GM23338 (cell line): ENCODE data around the gene OTUD5. TPM values are rescaled to one million over a fixed set of nuclear protein-coding genes. Genes with fewer than 3 reads are reported as not detected.

Experiments used
- ATAC-seq: fragments of 200-7000 bp; cut with Tn5 transposase; 3 replicates; pipeline ENCODE4 v1.9.1; 2020
- DNase-seq: peaks from one replicate; pipeline ENCODE4 v3.0.0-alpha.2; 2015; ENCODE audit warnings: low spot score
- H2AFZ ChIP-seq: fragments of 200-600 bp; sonication (generic); 2 replicates; pipeline ENCODE4 v1.8.0; 2016; ENCODE audit warnings: antibody characterized with exemption, mild to moderate bottlenecking, moderate library complexity
- H3F3A ChIP-seq: fragments of 200-600 bp; sonication (generic); replicated peaks from 2 replicates; pipeline ENCODE4 v1.8.0; 2017; ENCODE audit warnings: antibody characterized with exemption, mixed run types, low read depth
- H3K27ac ChIP-seq: fragments of 200-600 bp; sonication (generic); 2 replicates; pipeline ENCODE4 v1.6.1; 2016; ENCODE audit warnings: low read depth
- H3K27me3 ChIP-seq: fragments of 200-600 bp; sonication (generic); 2 replicates; pipeline ENCODE4 v1.8.0; 2016; ENCODE audit warnings: mild to moderate bottlenecking, mixed run types, moderate library complexity; ENCODE audit not compliant: insufficient read depth
- H3K36me3 ChIP-seq: fragments of 200-600 bp; sonication (generic); 2 replicates; pipeline ENCODE4 v1.8.0; 2016; ENCODE audit warnings: mild to moderate bottlenecking; ENCODE audit not compliant: insufficient read depth
- H3K4me1 ChIP-seq: fragments of 200-600 bp; sonication (generic); 2 replicates; pipeline ENCODE4 v1.8.0; 2016; ENCODE audit warnings: mild to moderate bottlenecking, moderate library complexity; ENCODE audit not compliant: insufficient read depth
- H3K4me2 ChIP-seq: fragments of 200-600 bp; sonication (generic); 2 replicates; pipeline ENCODE4 v1.7.1; 2017; ENCODE audit warnings: mixed run types
- H3K4me3 ChIP-seq: fragments of 200-600 bp; sonication (generic); 2 replicates; pipeline ENCODE4 v1.6.1; 2016; ENCODE audit warnings: mixed run types
- H3K79me2 ChIP-seq: fragments of 200-600 bp; sonication (generic); replicated peaks from 2 replicates; pipeline ENCODE4 v1.8.0; 2017; ENCODE audit warnings: mild to moderate bottlenecking; ENCODE audit not compliant: insufficient read depth
- H3K9me2 ChIP-seq: fragments of 200-600 bp; sonication (generic); 2 replicates; pipeline ENCODE4 v1.8.0; 2017; ENCODE audit not compliant: insufficient read depth
- H4K20me1 ChIP-seq: fragments of 200-600 bp; sonication (generic); replicated peaks from 2 replicates; pipeline ENCODE4 v1.8.0; 2017; ENCODE audit warnings: mild to moderate bottlenecking; ENCODE audit not compliant: insufficient read depth
- H3K27ac Mint-ChIP-seq: 2 replicates; pipeline ENCODE4 v1.8.0; 2020; ENCODE audit warnings: inconsistent platforms, mild to moderate bottlenecking, moderate library complexity, mixed read lengths
- H3K27me3 Mint-ChIP-seq: 3 replicates; pipeline ENCODE4 v1.8.0; 2022; ENCODE audit warnings: low read depth, mild to moderate bottlenecking, moderate library complexity, mixed read lengths, inconsistent platforms; ENCODE audit not compliant: insufficient read depth, poor library complexity
- H3K36me3 Mint-ChIP-seq: 3 replicates; pipeline ENCODE4 v1.8.0; 2021; ENCODE audit warnings: low read depth, mild to moderate bottlenecking, inconsistent platforms, moderate library complexity, mixed read lengths
- H3K4me1 Mint-ChIP-seq: 3 replicates; pipeline ENCODE4 v1.8.0; 2020; ENCODE audit warnings: mild to moderate bottlenecking, inconsistent platforms, mixed read lengths
- H3K4me3 Mint-ChIP-seq: 3 replicates; pipeline ENCODE4 v1.8.0; 2021; ENCODE audit warnings: moderate library complexity, mild to moderate bottlenecking, inconsistent platforms, mixed read lengths
- H3K9me3 Mint-ChIP-seq: 3 replicates; pipeline ENCODE4 v1.8.0; 2020; ENCODE audit warnings: moderate library complexity, mild to moderate bottlenecking, inconsistent platforms, mixed read lengths
- CREB1 ChIP-seq: fragments of 250-450 bp; sonication (Bioruptor Pico); IDR thresholded peaks from 2 replicates; pipeline ENCODE4 v1.5.0; 2020; ENCODE audit warnings: low read depth, mild to moderate bottlenecking, moderate library complexity
- EZH2phosphoT487 ChIP-seq: fragments of 200-600 bp; sonication (generic); IDR thresholded peaks from one replicate; pipeline ENCODE4 v1.8.1; 2018; ENCODE audit warnings: antibody characterized with exemption; ENCODE audit not compliant: unreplicated experiment
- POLR2AphosphoS5 ChIP-seq: IDR thresholded peaks from 2 replicates; pipeline ENCODE4 v1.6.1; 2016; ENCODE audit warnings: antibody characterized with exemption, low read depth
- REST ChIP-seq: IDR thresholded peaks from one replicate; pipeline ENCODE4 v1.6.1; 2018; ENCODE audit warnings: antibody characterized with exemption; ENCODE audit not compliant: unreplicated experiment
- ZNF331 ChIP-seq: fragments of 250-450 bp; sonication (Bioruptor Pico); IDR thresholded peaks from 2 replicates; pipeline ENCODE4 v1.5.0; 2020; ENCODE audit warnings: low read depth, mild to moderate bottlenecking, moderate library complexity
- ZNF462 ChIP-seq: fragments of 250-450 bp; sonication (Bioruptor Pico); IDR thresholded peaks from 2 replicates; pipeline ENCODE4 v1.5.0; 2020; ENCODE audit warnings: mild to moderate bottlenecking, moderate library complexity
- polyA plus RNA-seq: library from polyadenylated mRNA; unstranded; fragments of >200 nt; fragmentation: Nextera tagmentation; extraction: Ambion mirVana; gene quantifications from 2 replicates; pipeline ENCODE4 v1.2.1, GENCODE V29; 2016
- total RNA-seq: library from RNA; depleted of rRNA; stranded (reverse); fragments of >200 nt; shearing (Covaris generic); gene quantifications from 2 replicates; pipeline ENCODE4 v1.2.3, GENCODE V29; 2014

Gene OTUD5
- total and polyA plus RNA-seq, 2 experiments from 2014 or later = 23.5 to 56.5 TPM

GRCh38 chrX:48989483-48989882, 32.1 kb upstream of the OTUD5 start (continued):
- TF ChIP-seq ZNF331 (CRISPR knock-in tag) = no peak
- TF ChIP-seq ZNF462 = no peak
- TF ChIP-seq EZH2phosphoT487 = no peak

GRCh38 chrX:48983896-48984295, 26.5 kb upstream of the OTUD5 start:
- Mint-ChIP-seq H3K4me3 (no peak overlapping the region), H3K9me3 (no peaks in the 10 kb centered on the region), H3K4me1 (no peaks in the 10 kb centered on the region), H3K27ac (no peak overlapping the region), H3K27me3 (peaks cover 4% of the 10 kb centered on the region), H3K36me3 (peaks cover 62% of the 10 kb centered on the region)
- no peaks in the 10 kb centered on the region for H3K79me2 ChIP-seq
- no peak overlapping the region for H3K27ac ChIP-seq
- ATAC-seq = no peak
- no peaks in the 10 kb centered on the region for H4K20me1 ChIP-seq
- H2AFZ ChIP-seq = no peak overlapping the region
- DNase-seq = no peak
- no peaks in the 10 kb centered on the region for H3F3A ChIP-seq
- no peaks in the 10 kb centered on the region for H3K9me2 ChIP-seq
- H3K4me3 ChIP-seq = no peak overlapping the region
- H3K36me3 ChIP-seq = peaks cover 10% of the 10 kb centered on the region; the same call in 1 of the 2 replicates
- H3K4me1 ChIP-seq = no peaks in the 10 kb centered on the region
- TF ChIP-seq CREB1 (CRISPR knock-in tag) (no peak), REST (no peak), ZNF331 (CRISPR knock-in tag) (no peak), POLR2AphosphoS5 (no peak), ZNF462 (no peak)
- H3K4me2 ChIP-seq = no peak overlapping the region
- no peaks in the 10 kb centered on the region for H3K27me3 ChIP-seq
